Measurements from ENCODE around the gene FAM210B.

The FAM210B gene

GRCh38 chr20:56360133-56360907 lies 1.5 kb downstream of the FAM210B start:
- Histone ChIP-seq H2BK15ac (ENCODE audit: low read depth, poor library complexity, severe bottlenecking) (no peak overlapping the region), H3K36me3 (ENCODE audit: control insufficient read depth in 1 of 2, insufficient read depth in 2 of 2, low read depth in 1 of 2, low read length in 2 of 2) (peaks cover 6 to 27% of the 10 kb centered on the region in 2 experiments), H3K27ac (ENCODE audit: low read length, poor library complexity, severe bottlenecking) (no peak overlapping the region), H3K4me1 (ENCODE audit: control insufficient read depth, insufficient read depth, low read depth, low read length) (peaks cover 17% of the 10 kb centered on the region), H3K18ac (ENCODE audit: low read depth in 1 of 2, low read length in 2 of 2) (peak overlapping the region in 1 of 2 experiments; percentile 44), H3K79me1 (replicated peaks; ENCODE audit: low read length, poor library complexity, severe bottlenecking) (peaks cover 30% of the 10 kb centered on the region), H2BK12ac (ENCODE audit: low read length in 2 of 2) (no peak overlapping the region), H3K4ac (ENCODE audit: low read depth in 1 of 2, low read length in 2 of 2) (peak overlapping the region in 1 of 2 experiments; percentile 77), H3K4me2 (ENCODE audit: low read length, poor library complexity, severe bottlenecking) (peak overlapping the region; percentile 98), H3K4me3 (ENCODE audit: insufficient read depth in 1 of 2, low read depth in 1 of 2, low read length in 2 of 2) (peak overlapping the region in 1 of 2 experiments; percentile 98), H2AK5ac (ENCODE audit: low read length, severe bottlenecking) (peak overlapping the region; percentile 16), H3K9ac (ENCODE audit: low read length) (peak overlapping the region; percentile 94), H4K8ac (ENCODE audit: low read length) (peak overlapping the region; percentile 57), H3K27me3 (ENCODE audit: control insufficient read depth in 1 of 2, insufficient read depth in 1 of 2, low read length in 2 of 2) (no peaks in the 10 kb centered on the region), H3K14ac (ENCODE audit: low read length in 2 of 2) (no peak overlapping the region), H3K9me3 (ENCODE audit: control insufficient read depth, low read length) (no peaks in the 10 kb centered on the region), H2BK5ac (ENCODE audit: low read depth, low read length, poor library complexity, severe bottlenecking) (no peak overlapping the region), H2BK120ac (ENCODE audit: low read depth, low read length) (no peak overlapping the region), H2AFZ (ENCODE audit: low read depth, low read length) (no peak overlapping the region), H3K23ac (ENCODE audit: low read length in 2 of 2) (no peak overlapping the region), H4K91ac (ENCODE audit: low read length) (peak overlapping the region; percentile 59)
- 83% methylated on average over 13 of the region's 14 CpGs for WGBS
- DNase-seq: no peak

- H3K79me1 ChIP-seq (replicated peaks; ENCODE audit: low read length, poor library complexity, severe bottlenecking): peaks cover 30% of the 10 kb centered on the region
- no peak overlapping the region for H3K27ac ChIP-seq (ENCODE audit: low read length, poor library complexity, severe bottlenecking)
- no peak overlapping the region for H4K8ac ChIP-seq (ENCODE audit: low read length)
- H2BK5ac ChIP-seq (ENCODE audit: low read depth, low read length, poor library complexity, severe bottlenecking): no peak overlapping the region
- no peaks in the 10 kb centered on the region for H3K27me3 ChIP-seq (ENCODE audit: control insufficient read depth in 1 of 2, insufficient read depth in 1 of 2, low read length in 2 of 2)
- H3K4me2 ChIP-seq (ENCODE audit: low read length, poor library complexity, severe bottlenecking): no peak overlapping the region
- peaks cover 17% of the 10 kb centered on the region for H3K4me1 ChIP-seq (ENCODE audit: control insufficient read depth, insufficient read depth, low read depth, low read length)
- WGBS: 81% methylated on average over 8 of the region's 8 CpGs
- no peak overlapping the region for H2BK12ac ChIP-seq (ENCODE audit: low read length in 2 of 2)
- no peak overlapping the region for H3K14ac ChIP-seq (ENCODE audit: low read length in 2 of 2)
- DNase-seq: no peak
- no peak overlapping the region for H2BK15ac ChIP-seq (ENCODE audit: low read depth, poor library complexity, severe bottlenecking)
- H3K9ac ChIP-seq (ENCODE audit: low read length): peak overlapping the region; percentile 94
- H3K9me3 ChIP-seq (ENCODE audit: control insufficient read depth, low read length): no peaks in the 10 kb centered on the region
- no peak overlapping the region for H3K23ac ChIP-seq (ENCODE audit: low read length in 2 of 2)
- H2AK5ac ChIP-seq (ENCODE audit: low read length, severe bottlenecking): no peak overlapping the region
- H2BK120ac ChIP-seq (ENCODE audit: low read depth, low read length): no peak overlapping the region
- H3K4ac ChIP-seq (ENCODE audit: low read depth in 1 of 2, low read length in 2 of 2): no peak overlapping the region
- H3K4me3 ChIP-seq (ENCODE audit: insufficient read depth in 1 of 2, low read depth in 1 of 2, low read length in 2 of 2): peak overlapping the region in 1 of 2 experiments; percentile 98
- no peak overlapping the region for H4K91ac ChIP-seq (ENCODE audit: low read length)
- no peak overlapping the region for H2AFZ ChIP-seq (ENCODE audit: low read depth, low read length)
- no peak overlapping the region for H3K18ac ChIP-seq (ENCODE audit: low read depth in 1 of 2, low read length in 2 of 2)
- H3K36me3 ChIP-seq (ENCODE audit: control insufficient read depth in 1 of 2, insufficient read depth in 2 of 2, low read depth in 1 of 2, low read length in 2 of 2): peaks cover 10 to 33% of the 10 kb centered on the region in 2 experiments
Measured at GRCh38 chr20:56360908-56361205, 2.1 kb downstream of the FAM210B start.

GRCh38 chr20:56361900-56362299 lies 3.1 kb downstream of the FAM210B start:
- Histone ChIP-seq H4K91ac (ENCODE audit: low read length) (no peak overlapping the region), H3K9me3 (ENCODE audit: control insufficient read depth, low read length) (no peaks in the 10 kb centered on the region), H2AFZ (ENCODE audit: low read depth, low read length) (no peak overlapping the region), H4K8ac (ENCODE audit: low read length) (no peak overlapping the region), H3K27me3 (ENCODE audit: control insufficient read depth in 1 of 2, insufficient read depth in 1 of 2, low read length in 2 of 2) (no peaks in the 10 kb centered on the region), H3K36me3 (ENCODE audit: control insufficient read depth in 1 of 2, insufficient read depth in 2 of 2, low read depth in 1 of 2, low read length in 2 of 2) (peaks cover 10 to 43% of the 10 kb centered on the region in 2 experiments), H3K4me1 (ENCODE audit: control insufficient read depth, insufficient read depth, low read depth, low read length) (peaks cover 17% of the 10 kb centered on the region), H3K14ac (ENCODE audit: low read length in 2 of 2) (no peak overlapping the region), H3K4ac (ENCODE audit: low read depth in 1 of 2, low read length in 2 of 2) (no peak overlapping the region), H3K23ac (ENCODE audit: low read length in 2 of 2) (no peak overlapping the region), H2BK15ac (ENCODE audit: low read depth, poor library complexity, severe bottlenecking) (no peak overlapping the region), H2BK5ac (ENCODE audit: low read depth, low read length, poor library complexity, severe bottlenecking) (no peak overlapping the region), H3K18ac (ENCODE audit: low read depth in 1 of 2, low read length in 2 of 2) (no peak overlapping the region), H3K9ac (ENCODE audit: low read length) (no peak overlapping the region), H3K27ac (ENCODE audit: low read length, poor library complexity, severe bottlenecking) (no peak overlapping the region), H3K4me3 (ENCODE audit: insufficient read depth in 1 of 2, low read depth in 1 of 2, low read length in 2 of 2) (no peak overlapping the region), H3K79me1 (replicated peaks; ENCODE audit: low read length, poor library complexity, severe bottlenecking) (peaks cover 30% of the 10 kb centered on the region), H3K4me2 (ENCODE audit: low read length, poor library complexity, severe bottlenecking) (no peak overlapping the region), H2BK120ac (ENCODE audit: low read depth, low read length) (no peak overlapping the region), H2BK12ac (ENCODE audit: low read length in 2 of 2) (no peak overlapping the region), H2AK5ac (ENCODE audit: low read length, severe bottlenecking) (no peak overlapping the region)
- DNase-seq: no peak
- no CpG with 5 or more reads among the region's 8 CpGs for WGBS

GRCh38 chr20:56362833-56363413 lies 4.1 kb downstream of the FAM210B start:
- Histone ChIP-seq H3K4ac (ENCODE audit: low read depth in 1 of 2, low read length in 2 of 2) (no peak overlapping the region), H3K14ac (ENCODE audit: low read length in 2 of 2) (no peak overlapping the region), H4K91ac (ENCODE audit: low read length) (no peak overlapping the region), H3K36me3 (ENCODE audit: control insufficient read depth in 1 of 2, insufficient read depth in 2 of 2, low read depth in 1 of 2, low read length in 2 of 2) (peaks cover 15 to 53% of the 10 kb centered on the region in 2 experiments), H3K18ac (ENCODE audit: low read depth in 1 of 2, low read length in 2 of 2) (no peak overlapping the region), H3K4me2 (ENCODE audit: low read length, poor library complexity, severe bottlenecking) (no peak overlapping the region), H3K27me3 (ENCODE audit: control insufficient read depth in 1 of 2, insufficient read depth in 1 of 2, low read length in 2 of 2) (no peaks in the 10 kb centered on the region), H2AK5ac (ENCODE audit: low read length, severe bottlenecking) (no peak overlapping the region), H2BK12ac (ENCODE audit: low read length in 2 of 2) (no peak overlapping the region), H3K23ac (ENCODE audit: low read length in 2 of 2) (no peak overlapping the region), H3K27ac (ENCODE audit: low read length, poor library complexity, severe bottlenecking) (no peak overlapping the region), H2AFZ (ENCODE audit: low read depth, low read length) (no peak overlapping the region), H3K79me1 (replicated peaks; ENCODE audit: low read length, poor library complexity, severe bottlenecking) (peaks cover 30% of the 10 kb centered on the region), H3K4me1 (ENCODE audit: control insufficient read depth, insufficient read depth, low read depth, low read length) (peaks cover 17% of the 10 kb centered on the region), H2BK5ac (ENCODE audit: low read depth, low read length, poor library complexity, severe bottlenecking) (no peak overlapping the region), H2BK15ac (ENCODE audit: low read depth, poor library complexity, severe bottlenecking) (no peak overlapping the region), H3K4me3 (ENCODE audit: insufficient read depth in 1 of 2, low read depth in 1 of 2, low read length in 2 of 2) (no peak overlapping the region), H4K8ac (ENCODE audit: low read length) (no peak overlapping the region), H3K9ac (ENCODE audit: low read length) (no peak overlapping the region), H3K9me3 (ENCODE audit: control insufficient read depth, low read length) (no peaks in the 10 kb centered on the region), H2BK120ac (ENCODE audit: low read depth, low read length) (no peak overlapping the region)
- WGBS: 79% methylated on average over 7 of the region's 8 CpGs
- no peak for DNase-seq

Measured in mesenchymal stem cell (in vitro differentiated cells and primary cell).